ENCODE results near the gene PARVG.

DNA sequence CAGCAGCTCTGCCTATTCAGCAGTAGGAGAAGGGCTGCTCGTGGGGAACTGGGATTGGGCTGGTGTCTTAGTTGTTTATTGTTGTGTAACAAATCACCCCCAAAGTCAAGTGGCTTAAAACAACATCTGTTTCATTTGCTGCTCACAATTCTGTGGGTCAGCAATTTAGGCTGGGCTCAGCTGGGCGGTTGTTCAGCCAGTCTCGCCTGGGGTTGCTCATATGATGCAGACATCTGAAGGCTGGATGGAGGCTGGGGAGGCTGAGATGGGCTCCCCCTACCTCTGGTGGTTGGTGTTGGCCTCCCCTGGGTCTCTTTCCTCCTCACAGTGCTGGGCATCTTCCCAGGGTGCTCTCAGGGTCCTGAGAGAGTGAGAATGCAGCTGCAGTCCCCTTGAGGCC is 43.3 kb upstream of the PARVG start:
- TF ChIP-seq, protein P1, sequence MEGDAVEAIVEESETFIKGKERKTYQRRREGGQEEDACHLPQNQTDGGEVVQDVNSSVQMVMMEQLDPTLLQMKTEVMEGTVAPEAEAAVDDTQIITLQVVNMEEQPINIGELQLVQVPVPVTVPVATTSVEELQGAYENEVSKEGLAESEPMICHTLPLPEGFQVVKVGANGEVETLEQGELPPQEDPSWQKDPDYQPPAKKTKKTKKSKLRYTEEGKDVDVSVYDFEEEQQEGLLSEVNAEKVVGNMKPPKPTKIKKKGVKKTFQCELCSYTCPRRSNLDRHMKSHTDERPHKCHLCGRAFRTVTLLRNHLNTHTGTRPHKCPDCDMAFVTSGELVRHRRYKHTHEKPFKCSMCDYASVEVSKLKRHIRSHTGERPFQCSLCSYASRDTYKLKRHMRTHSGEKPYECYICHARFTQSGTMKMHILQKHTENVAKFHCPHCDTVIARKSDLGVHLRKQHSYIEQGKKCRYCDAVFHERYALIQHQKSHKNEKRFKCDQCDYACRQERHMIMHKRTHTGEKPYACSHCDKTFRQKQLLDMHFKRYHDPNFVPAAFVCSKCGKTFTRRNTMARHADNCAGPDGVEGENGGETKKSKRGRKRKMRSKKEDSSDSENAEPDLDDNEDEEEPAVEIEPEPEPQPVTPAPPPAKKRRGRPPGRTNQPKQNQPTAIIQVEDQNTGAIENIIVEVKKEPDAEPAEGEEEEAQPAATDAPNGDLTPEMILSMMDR (IDR thresholded peaks at IDR 0.05; ENCODE audit: borderline replicate concordance, extremely low read depth, low read length, poor library complexity, severe bottlenecking) = no peak
- TF ChIP-seq EZH2 (IDR thresholded peaks at IDR 0.05; ENCODE audit: borderline replicate concordance, low read depth, low read length, severe bottlenecking) = no peak

All from DND-41 (cell line).